GM23338 (cell line): ENCODE data around the gene GID4.

Experiments used
- CTCF ChIP-seq, 2 experiments: fragments of 200-600 bp in 1 of 2; sonication (generic) in 1 of 2; conservative IDR thresholded peaks; 2 replicates each; pipeline versions ENCODE4 v1.5.1 to v1.6.1; 2016 to 2017; ENCODE audit warnings: antibody characterized with exemption in 2 of 2, low read depth in 2 of 2, mild to moderate bottlenecking in 2 of 2, moderate library complexity in 1 of 2
- EZH2 ChIP-seq: fragments of 200-600 bp; sonication (generic); IDR thresholded peaks from one replicate; pipeline ENCODE4 v1.8.0; 2017; ENCODE audit warnings: antibody characterized with exemption, mild to moderate bottlenecking, low read depth; ENCODE audit not compliant: unreplicated experiment
- EZH2phosphoT487 ChIP-seq: fragments of 200-600 bp; sonication (generic); IDR thresholded peaks from one replicate; pipeline ENCODE4 v1.8.1; 2018; ENCODE audit warnings: antibody characterized with exemption; ENCODE audit not compliant: unreplicated experiment
- JUNB ChIP-seq: IDR thresholded peaks from one replicate; pipeline ENCODE4 v1.6.1; 2016; ENCODE audit warnings: antibody characterized with exemption; ENCODE audit not compliant: unreplicated experiment
- POLR2AphosphoS5 ChIP-seq: IDR thresholded peaks from 2 replicates; pipeline ENCODE4 v1.6.1; 2016; ENCODE audit warnings: antibody characterized with exemption, low read depth
- ZNF331 ChIP-seq: fragments of 250-450 bp; sonication (Bioruptor Pico); IDR thresholded peaks from 2 replicates; pipeline ENCODE4 v1.5.0; 2020; ENCODE audit warnings: low read depth, mild to moderate bottlenecking, moderate library complexity

GRCh38 chr17:18066866-18067265 lies 27.7 kb downstream of the GID4 start:
- TF ChIP-seq POLR2AphosphoS5 = no peak
- TF ChIP-seq ZNF331 = no peak
- no peak for TF ChIP-seq CTCF (conservative IDR thresholded peaks at IDR 0.05; ENCODE audit: low read depth in 2 of 2)
- no peak for TF ChIP-seq EZH2phosphoT487
- no peak for TF ChIP-seq EZH2
- TF ChIP-seq JUNB = no peak
